ENCODE data around the gene SLC10A3. TPM values are rescaled to one million over a fixed set of nuclear protein-coding genes. Genes with fewer than 3 reads are reported as not detected.

SLC10A3 gene
- polyA plus RNA-seq, 4 donors, result 11.6 to 22.2 (median 15.8) TPM

- H3K4me3 ChIP-seq (ENCODE audit: low read depth in 1 of 3, low read length in 3 of 3), result no peak overlapping the region
- H3K27me3 ChIP-seq (ENCODE audit: control insufficient read depth in 3 of 3, insufficient read depth in 3 of 3, low read length in 3 of 3), result no peaks in the 10 kb centered on the region
- no peak for FAIRE-seq
- H3K9me3 ChIP-seq (ENCODE audit: control insufficient read depth in 2 of 2, insufficient read depth in 1 of 2, low read depth in 1 of 2, low read length in 1 of 2), result no peaks in the 10 kb centered on the region
- no peak for DNase-seq
- peaks cover 0 to 55% (median 4%) of the 10 kb centered on the region in 3 donors for H3K36me3 ChIP-seq (ENCODE audit: control insufficient read depth in 3 of 3, insufficient read depth in 2 of 3, low read depth in 1 of 3, low read length in 3 of 3)
- H3K4me1 ChIP-seq (ENCODE audit: control insufficient read depth in 3 of 3, insufficient read depth in 2 of 3, low read depth in 1 of 3, low read length in 2 of 3), result peaks cover 0 to 22% (median 0%) of the 10 kb centered on the region in 3 donors
- 85 to 92% (median 87%) methylated on average over 13 to 17 of the region's 17 CpGs for WGBS, 3 donors
- no peak overlapping the region for H3K27ac ChIP-seq (ENCODE audit: low read depth in 1 of 3, low read length in 2 of 3)
Observed at GRCh38 chrX:154440623-154441357, 49.6 kb downstream of the SLC10A3 start.

GRCh38 chrX:154439841-154440240 is 50.6 kb downstream of the SLC10A3 start:
- Histone ChIP-seq H3K9me3 (ENCODE audit: control insufficient read depth in 2 of 2, insufficient read depth in 1 of 2, low read depth in 1 of 2, low read length in 1 of 2) (no peaks in the 10 kb centered on the region), H3K27me3 (ENCODE audit: control insufficient read depth in 3 of 3, insufficient read depth in 3 of 3, low read length in 3 of 3) (no peaks in the 10 kb centered on the region), H3K36me3 (ENCODE audit: control insufficient read depth in 3 of 3, insufficient read depth in 2 of 3, low read depth in 1 of 3, low read length in 3 of 3) (peaks cover 0 to 61% (median 4%) of the 10 kb centered on the region in 3 donors), H3K27ac (ENCODE audit: low read depth in 1 of 3, low read length in 2 of 3) (no peak overlapping the region), H3K4me1 (ENCODE audit: control insufficient read depth in 3 of 3, insufficient read depth in 2 of 3, low read depth in 1 of 3, low read length in 2 of 3) (peaks cover 0 to 16% (median 0%) of the 10 kb centered on the region in 3 donors), H3K4me3 (ENCODE audit: low read depth in 1 of 3, low read length in 3 of 3) (no peak overlapping the region)
- 90 to 92% (median 91%) methylated on average over 17 to 18 of the region's 18 CpGs for WGBS, 3 donors
- FAIRE-seq, result no peak
- DNase-seq, result no peak

- H3K36me3 ChIP-seq (ENCODE audit: control insufficient read depth in 3 of 3, insufficient read depth in 2 of 3, low read depth in 1 of 3, low read length in 3 of 3), result peaks cover 0 to 77% (median 4%) of the 10 kb centered on the region in 3 donors
- peaks cover 0 to 8% (median 0%) of the 10 kb centered on the region in 3 donors for H3K4me1 ChIP-seq (ENCODE audit: control insufficient read depth in 3 of 3, insufficient read depth in 2 of 3, low read depth in 1 of 3, low read length in 2 of 3)
- peak overlapping the region; percentile 61 to 73 (median 65) for H3K4me3 ChIP-seq (ENCODE audit: low read depth in 1 of 3, low read length in 3 of 3)
- 53 to 80% (median 69%) methylated on average over 17 to 28 of the region's 28 CpGs for WGBS, 3 donors
- H3K9me3 ChIP-seq (ENCODE audit: control insufficient read depth in 2 of 2, insufficient read depth in 1 of 2, low read depth in 1 of 2, low read length in 1 of 2), result no peaks in the 10 kb centered on the region
- no peaks in the 10 kb centered on the region for H3K27me3 ChIP-seq (ENCODE audit: control insufficient read depth in 3 of 3, insufficient read depth in 3 of 3, low read length in 3 of 3)
- FAIRE-seq (no peak), DNase-seq (no peak)
- no peak overlapping the region for H3K27ac ChIP-seq (ENCODE audit: low read depth in 1 of 3, low read length in 2 of 3)
Observed at GRCh38 chrX:154437971-154438893, 52.2 kb downstream of the SLC10A3 start.

Other genes with a start within 250 kb of the SLC10A3 start
- not detected for gene OPN1MW3, start 233.0 kb downstream of the SLC10A3 start, polyA plus RNA-seq
- gene TEX28, start 195.5 kb downstream of the SLC10A3 start, polyA plus RNA-seq, result not detected
- under 1 TPM in 2 of 4 donors, not detected in 2; 0.12 to 0.18 TPM for gene TKTL1, start 194.8 kb downstream of the SLC10A3 start, polyA plus RNA-seq
- 100 to 1,000 TPM in 1 of 4 donors, 10 to 100 TPM in 3; 19.2 to 251 (median 73.8) TPM for gene FLNA, start 116.0 kb downstream of the SLC10A3 start, polyA plus RNA-seq
- 10 to 100 TPM; 37.6 to 82.3 (median 55.6) TPM for gene EMD, start 111.3 kb downstream of the SLC10A3 start, polyA plus RNA-seq
- 1,000 to 10,000 TPM; 3,043 to 5,653 (median 5,166) TPM for gene RPL10, start 92.3 kb downstream of the SLC10A3 start, polyA plus RNA-seq
- 10 to 100 TPM; 17.0 to 27.4 (median 21.7) TPM for gene DNASE1L1, start 81.4 kb downstream of the SLC10A3 start, polyA plus RNA-seq
- 10 to 100 TPM; 31.8 to 78.3 (median 50.8) TPM for gene TAFAZZIN, start 79.1 kb downstream of the SLC10A3 start, polyA plus RNA-seq
- gene ATP6AP1, start 62.0 kb downstream of the SLC10A3 start, polyA plus RNA-seq, result 100 to 1,000 TPM in 1 of 4 donors, 10 to 100 TPM in 3; 34.0 to 157 (median 57.4) TPM
- 10 to 100 TPM; 59.2 to 76.5 (median 62.6) TPM for gene GDI1, start 53.5 kb downstream of the SLC10A3 start, polyA plus RNA-seq
- 100 to 1,000 TPM in 2 of 4 donors, 10 to 100 TPM in 2; 64.5 to 181 (median 119) TPM for gene FAM50A, start 46.5 kb downstream of the SLC10A3 start, polyA plus RNA-seq
- 10 to 100 TPM in 2 of 4 donors, 1 to 10 TPM in 2; 3.2 to 30.1 (median 9.6) TPM for gene PLXNA3, start 32.3 kb downstream of the SLC10A3 start, polyA plus RNA-seq
- 10 to 100 TPM in 3 of 4 donors, 1 to 10 TPM in 1; 8.1 to 26.6 (median 21.8) TPM for gene LAGE3, start 11.3 kb downstream of the SLC10A3 start, polyA plus RNA-seq
- 10 to 100 TPM; 23.8 to 32.3 (median 28.3) TPM for gene UBL4A, start 4.0 kb downstream of the SLC10A3 start, polyA plus RNA-seq
- 100 to 1,000 TPM in 2 of 4 donors, 10 to 100 TPM in 2; 45.6 to 123 (median 90.1) TPM for gene FAM3A, start 25.6 kb upstream of the SLC10A3 start, polyA plus RNA-seq
- 10 to 100 TPM; 10.5 to 23.4 (median 13.3) TPM for gene G6PD, start 56.2 kb upstream of the SLC10A3 start, polyA plus RNA-seq
- 10 to 100 TPM; 17.7 to 34.9 (median 27.7) TPM for gene IKBKG, start 57.0 kb upstream of the SLC10A3 start, polyA plus RNA-seq
- gene CTAG1A, start 94.5 kb upstream of the SLC10A3 start, polyA plus RNA-seq, result not detected
- gene CTAG1B, start 128.7 kb upstream of the SLC10A3 start, polyA plus RNA-seq, result not detected
- gene CTAG2, start 162.9 kb upstream of the SLC10A3 start, polyA plus RNA-seq, result 1 to 10 TPM in 1 of 4 donors, not detected in 3; 7.8 TPM

All from small intestine (tissue), 7 donors.